LNCaP clone FGC (cell line): ENCODE measurements around the gene COMMD9.

Experiments used
- DNase-seq: peaks from one replicate; pipeline ENCODE4 v3.0.0-alpha.2; 2011; ENCODE audit warnings: low read depth
- H3K4me3 ChIP-seq: 2 replicates; pipeline ENCODE4 v1.5.1; 2011; ENCODE audit warnings: mild to moderate bottlenecking, low read depth, low read length, control low read depth
- TF ChIP-seq, protein P1 (sequence below): IDR thresholded peaks from 2 replicates; pipeline ENCODE4 v1.5.1; 2012; ENCODE audit warnings: mild to moderate bottlenecking; ENCODE audit not compliant: control insufficient read depth, insufficient read depth; ENCODE audit errors: extremely low read depth

Gene COMMD9

DNA sequence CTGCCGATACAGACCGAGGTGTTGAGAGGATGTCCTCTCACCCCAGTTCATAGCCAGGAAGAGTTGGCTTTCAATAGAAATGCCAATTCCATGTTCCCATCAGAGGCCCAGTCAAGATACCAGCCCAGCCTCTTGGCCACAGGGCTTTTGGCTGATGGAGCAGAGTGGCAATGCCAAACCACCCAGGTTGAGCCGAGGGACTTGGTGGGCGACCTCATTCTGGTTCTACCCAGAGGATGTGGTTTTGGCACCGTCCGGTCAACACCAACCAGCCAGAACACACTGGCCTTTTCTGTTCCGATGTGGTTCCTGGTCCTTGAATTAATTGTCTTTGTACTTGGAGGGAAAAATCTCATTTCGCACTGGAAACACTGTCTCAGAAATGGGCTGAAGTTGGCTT is 60.5 kb downstream of the COMMD9 start:
- H3K4me3 ChIP-seq, result no peak overlapping the region
- no peak for DNase-seq
- TF ChIP-seq, protein P1, sequence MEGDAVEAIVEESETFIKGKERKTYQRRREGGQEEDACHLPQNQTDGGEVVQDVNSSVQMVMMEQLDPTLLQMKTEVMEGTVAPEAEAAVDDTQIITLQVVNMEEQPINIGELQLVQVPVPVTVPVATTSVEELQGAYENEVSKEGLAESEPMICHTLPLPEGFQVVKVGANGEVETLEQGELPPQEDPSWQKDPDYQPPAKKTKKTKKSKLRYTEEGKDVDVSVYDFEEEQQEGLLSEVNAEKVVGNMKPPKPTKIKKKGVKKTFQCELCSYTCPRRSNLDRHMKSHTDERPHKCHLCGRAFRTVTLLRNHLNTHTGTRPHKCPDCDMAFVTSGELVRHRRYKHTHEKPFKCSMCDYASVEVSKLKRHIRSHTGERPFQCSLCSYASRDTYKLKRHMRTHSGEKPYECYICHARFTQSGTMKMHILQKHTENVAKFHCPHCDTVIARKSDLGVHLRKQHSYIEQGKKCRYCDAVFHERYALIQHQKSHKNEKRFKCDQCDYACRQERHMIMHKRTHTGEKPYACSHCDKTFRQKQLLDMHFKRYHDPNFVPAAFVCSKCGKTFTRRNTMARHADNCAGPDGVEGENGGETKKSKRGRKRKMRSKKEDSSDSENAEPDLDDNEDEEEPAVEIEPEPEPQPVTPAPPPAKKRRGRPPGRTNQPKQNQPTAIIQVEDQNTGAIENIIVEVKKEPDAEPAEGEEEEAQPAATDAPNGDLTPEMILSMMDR, result no peak

DNA sequence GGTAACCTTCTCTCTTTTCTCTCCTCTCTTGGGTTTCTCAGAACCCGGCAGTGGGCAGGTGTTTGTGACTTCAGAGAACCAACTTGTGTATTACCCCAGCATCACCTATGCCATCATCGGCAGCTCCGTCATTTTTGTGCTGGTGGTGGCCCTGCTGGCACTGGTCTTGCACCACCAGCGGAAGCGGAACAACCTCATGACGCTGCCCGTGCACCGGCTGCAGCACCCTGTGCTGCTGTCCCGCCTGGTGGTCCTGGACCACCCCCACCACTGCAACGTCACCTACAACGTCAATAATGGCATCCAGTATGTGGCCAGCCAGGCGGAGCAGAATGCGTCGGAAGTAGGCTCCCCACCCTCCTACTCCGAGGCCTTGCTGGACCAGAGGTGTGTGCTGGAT is 62.2 kb downstream of the COMMD9 start:
- TF ChIP-seq, protein P1, result no peak
- H3K4me3 ChIP-seq, result no peak overlapping the region
- no peak for DNase-seq

DNA sequence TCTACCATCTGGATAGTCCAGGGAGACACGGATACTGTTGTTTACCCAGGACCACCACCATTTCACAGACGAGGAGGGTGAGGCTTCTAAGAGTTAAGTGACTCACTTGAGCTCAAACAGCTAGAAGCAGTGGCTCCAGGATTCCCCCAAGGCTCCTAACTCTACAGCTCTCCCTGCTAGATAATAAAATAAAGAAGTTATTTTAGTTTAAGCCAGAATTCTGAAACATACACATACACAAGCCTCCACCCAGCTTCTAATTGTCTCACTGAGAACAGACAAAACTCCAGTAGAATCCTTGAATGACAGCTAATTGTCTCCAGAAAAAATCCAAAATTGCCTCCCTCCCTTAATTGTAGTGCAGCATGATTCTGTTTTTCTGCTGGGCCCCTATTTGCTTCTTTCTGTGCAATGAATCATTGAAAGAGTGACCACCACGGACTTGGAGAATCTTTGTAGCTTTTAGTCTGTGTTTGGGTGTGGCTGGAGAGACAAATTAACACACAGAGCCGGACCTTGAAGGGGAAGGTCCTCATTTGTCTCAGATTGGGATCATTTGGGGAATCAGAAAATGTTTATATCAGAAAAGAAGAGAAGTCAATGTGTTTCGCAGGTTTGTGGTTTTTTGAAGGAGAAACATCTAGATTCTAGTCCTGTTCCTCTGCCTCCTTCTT is 64.9 kb downstream of the COMMD9 start:
- no peak for DNase-seq
- H3K4me3 ChIP-seq, result no peak overlapping the region
- TF ChIP-seq, protein P1, result no peak

DNA sequence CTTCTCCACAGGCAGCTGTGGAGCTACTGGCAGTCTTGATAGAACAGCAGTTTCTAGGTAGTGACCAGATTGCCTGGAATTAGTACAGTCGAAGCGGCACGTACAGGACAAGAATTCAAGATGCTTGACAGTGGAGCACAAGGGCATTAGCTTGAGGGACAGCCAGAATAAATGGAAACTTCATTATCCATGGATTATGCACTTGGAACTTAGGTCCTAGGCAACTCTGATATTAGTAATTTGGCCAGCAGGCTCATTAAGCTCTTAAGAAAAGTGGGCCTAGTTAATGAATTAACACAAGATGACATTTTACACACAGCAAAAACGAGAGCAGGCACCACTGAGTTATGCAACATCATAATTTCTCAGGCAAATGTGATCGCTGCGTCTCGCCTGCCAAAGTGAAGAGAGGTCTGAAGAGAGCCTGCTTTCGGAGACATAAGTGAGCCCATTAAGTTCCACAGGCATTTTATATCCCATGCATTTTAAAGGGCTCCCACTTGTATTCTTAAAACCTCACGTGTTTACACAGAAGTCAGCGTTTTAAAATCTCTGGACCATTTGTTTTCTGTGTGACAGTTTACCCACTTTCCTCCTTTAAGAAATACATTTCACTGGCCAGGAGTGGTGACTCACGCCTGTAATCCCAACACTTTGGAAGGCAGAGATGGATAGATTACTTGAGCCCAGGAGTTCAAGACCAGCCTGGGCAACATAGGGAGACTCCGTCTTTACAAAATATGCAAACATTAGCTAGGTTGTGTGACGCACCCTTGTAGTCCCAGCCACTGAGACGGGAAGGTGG is 66.2 kb downstream of the COMMD9 start:
- TF ChIP-seq, protein P1, result no peak
- DNase-seq, result no peak
- H3K4me3 ChIP-seq, result no peak overlapping the region
